SHP77 (cell line): ENCODE measurements around the gene PROB1.
"Not testable (repeated sequence)": the region's sequence is repeated elsewhere in the genome, so short reads cannot be mapped to it uniquely, and the experiment has no call there.

Experiments used
- DNase-seq, 2 experiments: peaks; one replicate each; lab custom pipeline; 2025; lab: John Stamatoyannopoulos, UW

PROB1 gene

GRCh38 chr5:139392678-139393496, 2.0 kb downstream of the PROB1 start:
- peak; percentile 80 to 86 for DNase-seq

- DNase-seq, result no peak
Observed at GRCh38 chr5:139392324-139392677, 2.6 kb downstream of the PROB1 start.

- no peak for DNase-seq
Observed at GRCh38 chr5:139391570-139392323, 3.2 kb downstream of the PROB1 start.

- DNase-seq, result no peak
Observed at GRCh38 chr5:139390639-139391569, 4.0 kb downstream of the PROB1 start.

GRCh38 chr5:139389701-139390638, 4.9 kb downstream of the PROB1 start, which contains the start of gene MZB1:
Gene MZB1 (minus strand): TSS chr5:139389913. CDS start chr5:139389856, 57 bp downstream.
- DNase-seq, result no peak

- peak in 1 of 2 experiments; percentile 32 for DNase-seq
Observed at GRCh38 chr5:139388198-139388821, 6.6 kb downstream of the PROB1 start.

- DNase-seq, result no peak
Observed at GRCh38 chr5:139387611-139388197, 7.2 kb downstream of the PROB1 start.

- DNase-seq, result not testable (repeated sequence)
Observed at GRCh38 chr5:139386956-139387355, 7.9 kb downstream of the PROB1 start.

GRCh38 chr5:139386050-139386438, 8.9 kb downstream of the PROB1 start:
- DNase-seq, result no peak

GRCh38 chr5:139385061-139386049, 9.5 kb downstream of the PROB1 start:
- DNase-seq, result peak; percentile 31 to 51

- no peak for DNase-seq
Observed at GRCh38 chr5:139384591-139385051, 10.3 kb downstream of the PROB1 start.

GRCh38 chr5:139383993-139384590, 10.8 kb downstream of the PROB1 start:
- DNase-seq, result no peak

- no peak for DNase-seq
Observed at GRCh38 chr5:139383275-139383992, 11.5 kb downstream of the PROB1 start, which contains the start of gene SLC23A1. Gene SLC23A1 (minus strand): TSS chr5:139383297. CDS start chr5:139383253, 44 bp downstream.

GRCh38 chr5:139382807-139383206, 12.1 kb downstream of the PROB1 start:
- DNase-seq, result no peak

GRCh38 chr5:139381837-139382761, 12.8 kb downstream of the PROB1 start:
- DNase-seq, result no peak
